Spleen (tissue), 11 donors: Measurements from ENCODE around the gene SSTR5. TPM values are rescaled to one million over a fixed set of nuclear protein-coding genes. Genes with fewer than 3 reads are reported as not detected.

Experiments
- DNase-seq: peaks from one replicate; pipeline ENCODE4 v3.0.0-alpha.2; 2020
- H3K27ac ChIP-seq, 8 donors: fragments of 200-600 bp; sonication (generic) in 7 of 8; 1 replicate in 4 of 8; 2 replicates in 4 of 8; pipeline versions ENCODE4 v1.5.0 to v1.8.0; 2016 to 2021; ENCODE audit warnings: inconsistent platforms in 4 of 8, mild to moderate bottlenecking in 4 of 8, moderate library complexity in 1 of 8
- H3K27me3 ChIP-seq, 7 donors: fragments of 200-600 bp; sonication (generic) in 6 of 7; replicated peaks in 1 of 7; 1 replicate in 4 of 7; 2 replicates in 3 of 7; pipeline versions ENCODE4 v1.5.0 to v1.8.0; 2016 to 2021; ENCODE audit warnings: inconsistent platforms in 3 of 7, mild to moderate bottlenecking in 1 of 7
- H3K36me3 ChIP-seq, 6 donors: fragments of 200-600 bp; sonication (generic) in 5 of 6; 1 replicate in 4 of 6; 2 replicates in 2 of 6; pipeline versions ENCODE4 v1.5.0 to v1.8.0; 2016 to 2021; ENCODE audit warnings: inconsistent platforms in 2 of 6
- H3K4me1 ChIP-seq, 6 donors: fragments of 200-600 bp; sonication (generic) in 5 of 6; 1 replicate in 3 of 6; 2 replicates in 3 of 6; pipeline versions ENCODE4 v1.5.0 to v1.8.0; 2016 to 2021; ENCODE audit warnings: inconsistent platforms in 3 of 6
- H3K4me3 ChIP-seq, 8 donors: fragments of 200-600 bp; sonication (generic) in 7 of 8; 1 replicate in 4 of 8; 2 replicates in 4 of 8; pipeline versions ENCODE4 v1.5.0 to v1.8.0; 2016 to 2021; ENCODE audit warnings: inconsistent platforms in 4 of 8, mild to moderate bottlenecking in 4 of 8, moderate library complexity in 2 of 8
- H3K9me3 ChIP-seq, 8 donors: fragments of 200-600 bp; sonication (generic) in 7 of 8; 1 replicate in 4 of 8; 2 replicates in 4 of 8; pipeline versions ENCODE4 v1.5.0 to v1.8.0; 2016 to 2021; ENCODE audit warnings: inconsistent platforms in 4 of 8
- CTCF ChIP-seq, 11 experiments: fragments of 200-600 bp in 7 of 11; fragments of 450-650 bp in 4 of 11; sonication (generic) in 4 of 11; IDR thresholded peaks in 8 of 11; conservative IDR thresholded peaks in 3 of 11; 1 replicate in 7 of 11; 2 replicates in 4 of 11; pipeline versions ENCODE4 v1.4.0 to v1.8.0; 2016 to 2021; ENCODE audit warnings: antibody characterized with exemption in 11 of 11, inconsistent platforms in 4 of 11, mild to moderate bottlenecking in 1 of 11
- POLR2A ChIP-seq, 3 donors: fragments of 450-650 bp; IDR thresholded peaks; one replicate each; pipeline ENCODE4 v1.5.1; 2017; ENCODE audit warnings: antibody characterized with exemption in 3 of 3, mild to moderate bottlenecking in 1 of 3
- POLR2AphosphoS5 ChIP-seq, 3 donors: sonication (generic); formaldehyde crosslinking; IDR thresholded peaks; one replicate each; pipeline ENCODE4 v1.5.1; 2017; ENCODE audit warnings: antibody characterized with exemption in 3 of 3
- WGBS, 5 donors: extraction: QIAGEN DNeasy Blood & Tissue Kit in 3 of 5; methylation state at CpG; one replicate each; pipeline versions ENCODE4 v1.1.5 to v1.1.7; 2013 to 2018; 5-methylcytosine and 5-hydroxymethylcytosine counted together
- intact Hi-C: fragments of 100-400 bp; cut with DNase I; formaldehyde crosslinking; loops from one replicate; pipeline ENCODE4 v1.15.0; 2023; ENCODE audit warnings: low total_unique reads
- polyA plus RNA-seq, 3 donors: library from polyadenylated mRNA; stranded (reverse); fragments of 200-250 nt; gene quantifications; one replicate each; pipeline ENCODE4 v1.2.1, GENCODE V29; 2013
- total RNA-seq, 7 donors: library from RNA; depleted of rRNA in 3 of 7; stranded (reverse); fragments of >200 nt in 3 of 7; fragmentation: NEBNext Ultra II Directional in 4 of 7; extraction: Animal tissue kit (Norgen Biotek cat#: 25700) in 4 of 7; gene quantifications; one replicate each; pipeline versions ENCODE4 v1.1.0 to v1.2.1, GENCODE V29; 2016 to 2021
- donor health status: healthy with polysubstance abuse.
- donor health status: DM: no; HTN: no; CAD: no; lungs with moderate emphysema.
- donor health status: DM: no; HTN: no; CAD: no.
- donor health status: Bipolar disorder and iron deficiency.
- donor health status: healthy.
- donor health status: DM: no; HTN: no; CAD: no.
- donor health status: DM: yes; HTN: yes; CAD: no.

The SSTR5 gene
- total and polyA plus RNA-seq, 10 donors, result not detected

DNA sequence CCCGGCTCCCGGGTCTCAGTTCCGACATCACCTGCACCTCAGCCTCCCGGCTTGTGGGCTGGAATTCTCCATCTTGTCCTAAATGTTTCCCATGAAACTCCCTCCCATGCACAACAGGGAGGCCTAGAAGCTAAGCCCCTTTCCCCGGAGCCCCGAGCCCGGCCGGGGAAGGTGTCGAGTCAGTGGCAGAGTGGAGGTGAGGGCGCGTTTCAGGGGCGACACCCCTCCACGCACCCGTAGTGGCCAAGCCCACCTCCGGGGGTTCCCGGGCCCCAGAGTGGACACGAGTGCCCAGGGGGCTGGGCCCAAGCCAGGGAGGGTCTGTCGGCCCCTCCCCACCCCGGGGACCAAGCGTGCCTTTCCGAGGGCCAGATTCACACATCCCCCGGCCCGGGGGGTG, 48.5 kb downstream of the SSTR5 start:
- no peaks in the 10 kb centered on the region for H3K9me3 ChIP-seq
- H3K4me3 ChIP-seq, result no peak overlapping the region
- TF ChIP-seq POLR2AphosphoS5 (IDR thresholded peaks at IDR 0.05), result no peak
- TF ChIP-seq POLR2A (IDR thresholded peaks at IDR 0.05), result no peak
- TF ChIP-seq CTCF (IDR thresholded peaks at IDR 0.05 in 8 of 11, conservative IDR thresholded peaks at IDR 0.05 in 3 of 11), result no peak
- H3K36me3 ChIP-seq, result no peaks in the 10 kb centered on the region
- H3K27ac ChIP-seq, result no peak overlapping the region
- H3K27me3 ChIP-seq, result peaks cover 0 to 92% (median 41%) of the 10 kb centered on the region in 7 donors
- 70 to 85% (median 77%) methylated on average over 22 to 23 of the region's 23 CpGs for whole genome bisulfite sequencing, 5 donors
- intact Hi-C loops, result no loop called here
- no peak for DNase-seq
- peaks cover 0 to 11% (median 0%) of the 10 kb centered on the region in 6 donors for H3K4me1 ChIP-seq

DNA sequence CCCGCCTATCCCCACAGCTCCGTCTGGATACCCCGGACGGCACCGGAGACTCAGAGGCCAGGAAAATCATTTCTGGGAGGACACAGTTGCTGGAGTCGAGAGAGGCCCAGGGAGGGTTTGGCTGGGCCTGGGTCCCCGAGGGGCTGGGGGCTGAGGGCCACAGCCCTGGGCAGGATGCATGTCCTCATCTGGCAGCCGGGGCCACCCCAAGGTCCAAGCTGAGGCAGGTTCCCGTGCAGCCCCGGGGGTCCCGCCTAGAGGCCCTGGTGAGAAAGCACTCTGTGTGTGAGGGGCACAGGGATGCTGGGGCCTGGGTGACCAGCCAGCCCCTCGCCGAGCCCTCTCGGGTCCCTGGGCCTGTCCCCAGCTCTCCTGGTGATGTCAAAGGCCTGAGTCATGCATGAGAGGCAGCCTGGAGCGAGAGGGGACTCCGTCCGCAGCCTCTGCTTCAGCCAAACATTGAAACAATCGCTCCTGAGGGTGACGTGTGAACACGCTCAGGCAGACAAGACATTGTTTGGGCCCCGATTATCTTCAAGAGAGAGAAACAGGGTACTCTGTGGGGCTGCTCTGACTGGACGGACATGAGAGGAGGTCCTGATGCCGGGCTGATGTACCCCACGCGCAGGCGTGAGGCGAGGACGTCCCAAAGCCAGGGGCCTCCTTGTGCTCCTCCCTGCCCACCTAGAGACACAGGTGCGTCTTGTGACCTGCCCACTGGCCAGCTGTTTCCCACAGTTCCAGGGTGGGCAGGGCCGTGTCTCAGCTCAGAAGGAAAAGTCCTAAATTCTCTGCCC, 49.3 kb downstream of the SSTR5 start:
- Histone ChIP-seq H3K27ac (no peak overlapping the region), H3K4me1 (peaks cover 0 to 11% (median 0%) of the 10 kb centered on the region in 6 donors), H3K27me3 (peaks cover 0 to 92% (median 36%) of the 10 kb centered on the region in 7 donors), H3K36me3 (no peaks in the 10 kb centered on the region), H3K4me3 (no peak overlapping the region), H3K9me3 (no peaks in the 10 kb centered on the region)
- WGBS, 5 donors, result 73 to 82% (median 74%) methylated on average over 19 to 30 of the region's 30 CpGs
- no peak for DNase-seq
- intact Hi-C loops, result no loop called here
- no peak for TF ChIP-seq POLR2A (IDR thresholded peaks at IDR 0.05)
- TF ChIP-seq CTCF (IDR thresholded peaks at IDR 0.05 in 8 of 11, conservative IDR thresholded peaks at IDR 0.05 in 3 of 11), result no peak
- TF ChIP-seq POLR2AphosphoS5 (IDR thresholded peaks at IDR 0.05), result no peak

DNA sequence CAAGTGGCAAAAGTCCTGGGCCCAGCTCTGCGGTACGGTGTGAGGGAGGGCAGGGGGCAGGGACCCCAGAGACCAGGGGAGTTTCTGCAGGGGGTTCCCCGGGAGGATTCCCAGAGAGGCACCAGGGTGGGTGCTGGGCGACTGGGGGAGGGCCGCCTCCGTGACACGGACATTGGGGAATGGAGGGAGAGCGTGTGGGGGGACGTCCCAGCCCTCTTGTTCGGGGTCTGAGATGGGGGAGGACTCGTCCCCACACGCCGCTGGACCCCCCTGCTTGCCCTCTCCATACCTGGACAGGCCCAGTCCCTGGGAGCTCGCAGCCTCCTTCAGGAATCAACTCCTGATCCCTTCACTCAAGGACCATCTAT, 49.8 kb downstream of the SSTR5 start:
- intact Hi-C loops, result no loop called here
- 76 to 86% (median 80%) methylated on average over 13 to 14 of the region's 14 CpGs for WGBS, 5 donors
- Histone ChIP-seq H3K36me3 (no peaks in the 10 kb centered on the region), H3K9me3 (no peaks in the 10 kb centered on the region), H3K4me1 (peaks cover 0 to 11% (median 0%) of the 10 kb centered on the region in 6 donors), H3K4me3 (no peak overlapping the region), H3K27ac (no peak overlapping the region), H3K27me3 (peaks cover 0 to 92% (median 30%) of the 10 kb centered on the region in 7 donors)
- no peak for DNase-seq
- TF ChIP-seq POLR2AphosphoS5 (IDR thresholded peaks at IDR 0.05) (no peak), POLR2A (IDR thresholded peaks at IDR 0.05) (no peak), CTCF (IDR thresholded peaks at IDR 0.05 in 8 of 11, conservative IDR thresholded peaks at IDR 0.05 in 3 of 11) (no peak)

DNA sequence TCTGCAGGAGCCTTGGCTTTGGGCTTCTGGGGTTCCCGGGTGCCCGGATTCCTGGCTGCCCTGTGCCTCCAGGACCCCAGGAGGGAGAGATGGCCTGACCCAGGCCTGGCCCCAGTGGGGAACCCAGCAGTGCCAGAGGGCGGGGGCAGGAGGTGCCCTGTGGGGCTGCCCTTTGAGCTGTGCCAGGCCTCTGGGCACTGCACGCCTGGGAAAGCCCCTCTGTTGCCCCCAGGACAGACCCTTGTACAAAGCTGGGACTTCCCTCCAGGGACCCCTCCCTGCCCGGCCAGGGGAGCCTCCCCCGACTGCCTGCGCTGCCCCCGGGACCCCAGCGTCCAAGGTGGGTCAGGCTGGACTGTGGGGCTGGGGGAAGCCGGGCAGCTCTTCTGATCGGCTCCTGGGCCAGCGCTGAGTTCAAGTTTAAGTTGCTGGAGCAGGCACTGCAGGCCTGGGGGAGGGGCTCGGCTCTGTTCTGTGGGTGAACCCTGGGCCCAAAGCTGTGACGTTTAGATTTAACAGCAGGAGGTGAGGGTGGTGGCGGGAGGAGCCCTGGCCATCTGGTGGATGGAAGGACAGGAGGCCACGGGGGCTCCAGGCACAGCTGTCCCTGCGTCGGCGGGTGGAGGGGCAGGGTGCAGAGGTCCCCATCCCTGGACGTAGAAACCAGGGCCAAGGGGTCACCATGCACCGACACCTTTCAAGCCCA, 51.1 kb downstream of the SSTR5 start:
- no peaks in the 10 kb centered on the region for H3K9me3 ChIP-seq
- whole genome bisulfite sequencing, 5 donors, result 50 to 68% (median 63%) methylated on average over 15 to 21 of the region's 21 CpGs
- peaks cover 0 to 90% (median 17%) of the 10 kb centered on the region in 7 donors for H3K27me3 ChIP-seq
- H3K36me3 ChIP-seq, result no peaks in the 10 kb centered on the region
- peaks cover 0 to 11% (median 0%) of the 10 kb centered on the region in 6 donors for H3K4me1 ChIP-seq
- intact Hi-C loops, result no loop called here
- no peak overlapping the region for H3K27ac ChIP-seq
- DNase-seq, result no peak
- no peak overlapping the region for H3K4me3 ChIP-seq
- TF ChIP-seq POLR2AphosphoS5 (IDR thresholded peaks at IDR 0.05) (no peak), POLR2A (IDR thresholded peaks at IDR 0.05) (no peak), CTCF (IDR thresholded peaks at IDR 0.05 in 8 of 11, conservative IDR thresholded peaks at IDR 0.05 in 3 of 11) (no peak)
